GM12878 (cell line): ENCODE data around the gene OTUD4.

Source experiments
- CTCF ChIP-seq, 3 experiments: IDR thresholded peaks in 2 of 3; conservative IDR thresholded peaks in 1 of 3; 2 replicates each; pipeline ENCODE4 v1.5.1; 2011; ENCODE audit warnings: low read depth in 3 of 3, low read length in 3 of 3, mild to moderate bottlenecking in 3 of 3, control low read depth in 2 of 3, moderate library complexity in 2 of 3, inconsistent platforms in 1 of 3, mixed read lengths in 1 of 3; ENCODE audit not compliant: control insufficient read depth in 2 of 3, insufficient read depth in 1 of 3; ENCODE audit errors: extremely low read depth in 1 of 3
- EP300 ChIP-seq, 2 experiments: fragments of 150-350 bp in 1 of 2; IDR thresholded peaks; 2 replicates each; pipeline ENCODE4 v1.6.1; 2011 to 2012; ENCODE audit warnings: low read depth in 2 of 2, low read length in 2 of 2, borderline replicate concordance in 1 of 2, improper control_type of control experiment in 1 of 2, inconsistent platforms in 1 of 2; ENCODE audit not compliant: control insufficient read depth in 1 of 2
- FOS ChIP-seq: IDR thresholded peaks from 3 replicates; pipeline ENCODE4 v1.6.1; 2011; ENCODE audit warnings: borderline replicate concordance; ENCODE audit not compliant: insufficient read length; ENCODE audit errors: extremely low read depth
- FOXM1 ChIP-seq: IDR thresholded peaks from 2 replicates; pipeline ENCODE4 v1.6.1; 2012; ENCODE audit warnings: low read depth, mild to moderate bottlenecking, inconsistent platforms, low read length, moderate library complexity
- TF ChIP-seq, protein P1 (sequence below): fragments of 450-650 bp; conservative IDR thresholded peaks from 2 replicates; pipeline ENCODE4 v1.6.1; 2017; ENCODE audit warnings: mild to moderate bottlenecking, moderate library complexity

DNA sequence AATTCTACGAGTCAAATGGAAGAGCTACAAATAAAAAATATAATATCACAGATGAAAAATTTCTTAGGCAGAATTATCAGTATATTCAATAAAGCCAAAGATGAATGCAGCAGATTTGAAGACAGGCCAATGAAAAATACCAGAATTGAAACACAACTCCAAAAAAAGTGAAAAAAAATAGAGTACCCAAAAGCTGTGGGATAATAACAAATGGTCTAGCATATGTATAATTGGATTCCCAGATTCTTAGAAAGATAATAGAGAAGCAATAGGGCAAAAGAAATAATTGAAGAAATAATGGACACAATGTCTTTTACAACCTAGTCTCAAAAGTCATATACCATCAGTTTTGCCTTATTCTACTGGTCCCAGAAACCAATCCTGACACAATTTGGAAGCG, 86.8 kb downstream of the OTUD4 start:
- TF ChIP-seq FOS (no peak), CTCF (IDR thresholded peaks at IDR 0.05 in 2 of 3, conservative IDR thresholded peaks at IDR 0.05 in 1 of 3; ENCODE audit: control insufficient read depth in 2 of 3, extremely low read depth in 1 of 3, insufficient read depth in 1 of 3, low read depth in 3 of 3, low read length in 3 of 3) (no peak), EP300 (IDR thresholded peaks at IDR 0.05; ENCODE audit: borderline replicate concordance in 1 of 2, control insufficient read depth in 1 of 2, low read depth in 2 of 2, low read length in 2 of 2) (no peak), FOXM1 (no peak)
- TF ChIP-seq, protein P1, sequence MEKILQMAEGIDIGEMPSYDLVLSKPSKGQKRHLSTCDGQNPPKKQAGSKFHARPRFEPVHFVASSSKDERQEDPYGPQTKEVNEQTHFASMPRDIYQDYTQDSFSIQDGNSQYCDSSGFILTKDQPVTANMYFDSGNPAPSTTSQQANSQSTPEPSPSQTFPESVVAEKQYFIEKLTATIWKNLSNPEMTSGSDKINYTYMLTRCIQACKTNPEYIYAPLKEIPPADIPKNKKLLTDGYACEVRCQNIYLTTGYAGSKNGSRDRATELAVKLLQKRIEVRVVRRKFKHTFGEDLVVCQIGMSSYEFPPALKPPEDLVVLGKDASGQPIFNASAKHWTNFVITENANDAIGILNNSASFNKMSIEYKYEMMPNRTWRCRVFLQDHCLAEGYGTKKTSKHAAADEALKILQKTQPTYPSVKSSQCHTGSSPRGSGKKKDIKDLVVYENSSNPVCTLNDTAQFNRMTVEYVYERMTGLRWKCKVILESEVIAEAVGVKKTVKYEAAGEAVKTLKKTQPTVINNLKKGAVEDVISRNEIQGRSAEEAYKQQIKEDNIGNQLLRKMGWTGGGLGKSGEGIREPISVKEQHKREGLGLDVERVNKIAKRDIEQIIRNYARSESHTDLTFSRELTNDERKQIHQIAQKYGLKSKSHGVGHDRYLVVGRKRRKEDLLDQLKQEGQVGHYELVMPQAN, result no peak
